ENCODE data around the gene ALDH7A1.

Gene ALDH7A1

DNA sequence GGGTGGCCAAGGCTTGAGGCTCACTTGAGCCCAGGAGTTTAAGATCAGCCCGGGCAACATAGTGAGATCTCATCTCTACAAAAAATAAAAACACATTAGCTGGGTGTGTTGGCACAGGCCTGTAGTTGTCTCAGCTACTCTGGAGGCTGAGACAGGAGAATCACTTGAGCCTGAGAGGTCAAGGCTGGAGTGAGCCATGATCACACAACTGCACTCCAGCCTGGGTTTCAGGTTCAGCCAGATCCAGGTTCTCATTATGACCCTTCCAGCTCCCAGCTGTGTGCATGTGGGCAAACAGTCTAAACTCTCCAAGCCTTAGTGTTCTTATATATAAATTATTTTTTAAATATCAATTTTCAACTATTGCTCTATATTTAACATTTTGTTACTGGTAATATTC, 67.9 kb downstream of the ALDH7A1 start:
- TF ChIP-seq, protein P1, sequence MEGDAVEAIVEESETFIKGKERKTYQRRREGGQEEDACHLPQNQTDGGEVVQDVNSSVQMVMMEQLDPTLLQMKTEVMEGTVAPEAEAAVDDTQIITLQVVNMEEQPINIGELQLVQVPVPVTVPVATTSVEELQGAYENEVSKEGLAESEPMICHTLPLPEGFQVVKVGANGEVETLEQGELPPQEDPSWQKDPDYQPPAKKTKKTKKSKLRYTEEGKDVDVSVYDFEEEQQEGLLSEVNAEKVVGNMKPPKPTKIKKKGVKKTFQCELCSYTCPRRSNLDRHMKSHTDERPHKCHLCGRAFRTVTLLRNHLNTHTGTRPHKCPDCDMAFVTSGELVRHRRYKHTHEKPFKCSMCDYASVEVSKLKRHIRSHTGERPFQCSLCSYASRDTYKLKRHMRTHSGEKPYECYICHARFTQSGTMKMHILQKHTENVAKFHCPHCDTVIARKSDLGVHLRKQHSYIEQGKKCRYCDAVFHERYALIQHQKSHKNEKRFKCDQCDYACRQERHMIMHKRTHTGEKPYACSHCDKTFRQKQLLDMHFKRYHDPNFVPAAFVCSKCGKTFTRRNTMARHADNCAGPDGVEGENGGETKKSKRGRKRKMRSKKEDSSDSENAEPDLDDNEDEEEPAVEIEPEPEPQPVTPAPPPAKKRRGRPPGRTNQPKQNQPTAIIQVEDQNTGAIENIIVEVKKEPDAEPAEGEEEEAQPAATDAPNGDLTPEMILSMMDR (IDR thresholded peaks at IDR 0.05; ENCODE audit: extremely low read depth, insufficient read depth, missing control alignments) = no peak
- in situ Hi-C loops (cut with MboI; ENCODE audit: low pct_unique_long_range_greater_than_20kb, low sequenced_read_pairs, unreplicated experiment) = no loop called here

DNA sequence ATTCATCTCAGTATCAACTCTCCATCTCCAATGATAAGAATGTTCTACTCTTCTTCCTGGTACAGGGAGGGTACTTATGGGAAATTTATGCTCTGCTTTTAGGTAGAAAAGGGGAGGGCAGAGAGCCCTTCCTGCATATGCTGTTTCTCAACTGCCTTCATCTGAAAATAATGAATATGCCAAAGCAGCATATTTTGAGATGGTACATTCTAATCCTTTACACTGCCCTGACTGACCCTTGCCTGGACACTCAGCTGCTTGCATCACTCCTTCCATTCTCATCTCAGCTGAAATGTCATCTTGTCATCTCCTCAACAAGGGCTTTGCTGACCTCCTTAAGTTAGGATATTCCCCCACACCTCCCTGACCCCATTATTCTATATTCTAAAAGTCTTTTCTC, 68.5 kb downstream of the ALDH7A1 start:
- no peak for DNase-seq (ENCODE audit: low spot score)
- in situ Hi-C loops (cut with MboI; ENCODE audit: low pct_unique_long_range_greater_than_20kb, low sequenced_read_pairs, unreplicated experiment) = no loop called here
- TF ChIP-seq, protein P1 (IDR thresholded peaks at IDR 0.05; ENCODE audit: extremely low read depth, insufficient read depth, missing control alignments) = no peak

More for the DNA sequence above, 67.9 kb downstream of the ALDH7A1 start:
- no peak for DNase-seq (ENCODE audit: low spot score)

DNA sequence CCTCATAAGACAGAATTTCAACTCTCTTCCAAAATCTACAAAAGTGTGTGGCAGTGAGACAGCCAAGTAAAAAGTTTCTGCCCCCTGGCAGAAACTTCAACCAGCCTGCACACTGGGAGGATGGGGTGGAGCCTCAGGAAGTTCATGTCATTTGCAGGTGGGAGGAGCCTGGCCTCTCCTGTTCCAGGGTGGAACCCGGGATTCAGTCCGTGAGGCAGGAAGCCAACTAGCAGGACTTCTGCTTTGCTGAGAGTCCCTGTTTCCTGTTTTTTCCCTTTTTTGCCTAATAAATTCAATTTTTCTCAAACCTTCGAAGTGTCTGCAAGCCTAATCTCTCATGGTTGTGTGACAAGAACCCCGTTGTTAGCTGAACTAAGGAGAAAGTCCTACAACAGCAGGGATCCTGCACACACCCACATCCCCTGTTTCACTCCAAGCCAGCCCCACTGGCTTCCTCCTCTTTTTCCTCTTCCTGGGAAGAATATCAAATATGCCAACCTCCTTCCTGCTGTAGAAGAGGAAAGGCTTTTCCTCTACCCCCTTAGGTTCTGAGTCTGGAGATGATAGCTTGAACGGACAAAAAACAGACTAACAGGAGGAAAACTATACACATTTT, 69.3 kb downstream of the ALDH7A1 start:
- TF ChIP-seq, protein P1 (IDR thresholded peaks at IDR 0.05; ENCODE audit: extremely low read depth, insufficient read depth, missing control alignments) = no peak
- no peak for DNase-seq (ENCODE audit: low spot score)
- in situ Hi-C loops (cut with MboI; ENCODE audit: low pct_unique_long_range_greater_than_20kb, low sequenced_read_pairs, unreplicated experiment) = no loop called here

DNA sequence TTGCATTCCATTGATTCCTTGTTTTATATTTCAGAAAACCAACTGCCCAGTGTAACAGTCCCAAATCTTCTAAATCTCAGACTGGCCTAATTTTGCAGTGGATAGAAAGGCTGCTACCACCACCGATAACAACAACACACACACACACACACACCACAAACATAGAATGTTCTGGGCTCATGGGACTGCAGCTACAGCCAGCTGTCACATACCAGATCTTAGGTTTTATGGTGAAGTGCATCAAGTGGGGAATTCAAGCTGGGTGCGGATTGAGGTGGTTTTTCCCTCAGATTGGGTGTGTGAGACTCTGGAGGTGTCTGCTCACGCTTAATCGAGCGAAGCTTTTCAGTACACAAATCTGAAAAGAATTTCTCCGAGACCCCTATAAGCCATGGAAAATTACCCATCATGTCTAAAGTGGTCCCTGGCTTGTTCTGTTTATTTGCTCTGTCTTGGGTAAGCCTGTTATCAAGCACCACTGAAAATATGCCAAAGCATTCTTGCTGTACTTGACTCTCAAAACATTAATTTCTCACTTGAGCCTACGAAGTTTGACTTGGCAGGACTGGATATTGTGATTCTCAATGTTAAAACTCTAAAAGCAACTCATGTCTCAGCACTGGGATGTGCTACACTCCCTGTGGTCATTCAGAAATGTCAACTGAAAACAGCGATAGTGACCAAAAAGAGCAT, 71.1 kb downstream of the ALDH7A1 start:
- TF ChIP-seq, protein P1 (IDR thresholded peaks at IDR 0.05; ENCODE audit: extremely low read depth, insufficient read depth, missing control alignments) = no peak
- in situ Hi-C loops (cut with MboI; ENCODE audit: low pct_unique_long_range_greater_than_20kb, low sequenced_read_pairs, unreplicated experiment) = no loop called here
- DNase-seq (ENCODE audit: low spot score) = no peak

DNA sequence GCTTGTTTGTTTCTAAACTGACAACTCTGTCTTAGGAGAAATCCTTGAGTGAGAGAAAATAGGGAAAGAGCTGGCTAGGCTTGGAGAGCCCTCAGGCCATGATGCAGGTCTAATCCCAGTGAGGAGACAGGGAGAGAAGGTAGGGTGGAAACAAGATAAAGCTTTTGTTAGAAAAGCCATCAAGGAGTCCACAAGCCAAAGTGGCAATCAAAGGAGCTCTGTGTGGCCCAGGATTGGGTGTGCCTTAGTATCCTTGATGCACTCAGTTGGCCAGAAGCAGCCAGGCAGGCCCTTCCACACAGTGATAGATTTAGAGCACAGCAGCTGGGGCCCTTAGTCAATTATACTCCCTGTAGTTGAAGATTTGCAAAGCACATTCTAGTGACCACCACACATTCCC, 73.9 kb downstream of the ALDH7A1 start:
- no peak for DNase-seq (ENCODE audit: low spot score)
- in situ Hi-C loops (cut with MboI; ENCODE audit: low pct_unique_long_range_greater_than_20kb, low sequenced_read_pairs, unreplicated experiment) = no loop called here
- TF ChIP-seq, protein P1 (IDR thresholded peaks at IDR 0.05; ENCODE audit: extremely low read depth, insufficient read depth, missing control alignments) = no peak

DNA sequence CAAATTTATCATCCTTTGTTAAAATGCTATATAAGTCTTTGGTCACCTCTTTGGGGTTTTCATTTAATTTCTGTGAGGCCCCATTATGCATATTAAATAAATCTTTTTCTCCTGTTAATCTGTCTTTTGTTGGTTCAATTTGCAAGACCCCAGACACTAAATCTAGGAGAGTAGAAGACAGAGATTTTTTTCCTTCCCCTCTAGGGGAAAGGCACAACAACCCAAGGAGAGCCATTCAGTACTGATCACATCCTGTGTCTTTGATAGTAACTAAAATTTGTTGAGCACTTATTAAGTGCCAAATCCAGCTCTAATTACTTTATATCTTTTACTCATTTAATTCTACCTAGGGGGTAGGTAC, 74.4 kb downstream of the ALDH7A1 start:
- TF ChIP-seq, protein P1 (IDR thresholded peaks at IDR 0.05; ENCODE audit: extremely low read depth, insufficient read depth, missing control alignments) = no peak
- in situ Hi-C loops (cut with MboI; ENCODE audit: low pct_unique_long_range_greater_than_20kb, low sequenced_read_pairs, unreplicated experiment) = no loop called here
- no peak for DNase-seq (ENCODE audit: low spot score)
